Left ventricle myocardium inferior (tissue), 1 donor: ENCODE results near the gene CASZ1. TPM values are rescaled to one million over a fixed set of nuclear protein-coding genes. Genes with fewer than 3 reads are reported as not detected.

Source experiments
- DNase-seq: peaks from one replicate; pipeline ENCODE4 v3.0.0-alpha.2; 2020
- H3K27ac ChIP-seq: fragments of 200-600 bp; replicated peaks from 2 replicates; pipeline ENCODE4 v1.8.0; 2021
- H3K27me3 ChIP-seq: fragments of 200-600 bp; 2 replicates; pipeline ENCODE4 v1.8.0; 2021; ENCODE audit warnings: low read depth
- H3K36me3 ChIP-seq: fragments of 200-600 bp; 2 replicates; pipeline ENCODE4 v1.8.0; 2021
- H3K4me1 ChIP-seq: fragments of 200-600 bp; 2 replicates; pipeline ENCODE4 v1.8.0; 2021
- H3K4me3 ChIP-seq: fragments of 200-600 bp; 2 replicates; pipeline ENCODE4 v1.8.0; 2021; ENCODE audit warnings: mild to moderate bottlenecking, moderate library complexity
- H3K9me3 ChIP-seq: fragments of 200-600 bp; replicated peaks from 2 replicates; pipeline ENCODE4 v1.8.0; 2021
- intact Hi-C: fragments of 100-400 bp; cut with micrococcal nuclease; formaldehyde crosslinking; loops from one replicate; pipeline ENCODE4 v1.11.0; 2022
- total RNA-seq: library from RNA; stranded (reverse); fragmentation: NEBNext Ultra II Directional; extraction: Animal tissue kit (Norgen Biotek cat#: 25700); gene quantifications from one replicate; pipeline ENCODE4 v1.2.1, GENCODE V29; 2021
- TF ChIP-seq, protein P1 (sequence below): fragments of 200-600 bp; IDR thresholded peaks from 2 replicates; pipeline ENCODE4 v1.8.0; 2021; ENCODE audit warnings: antibody characterized with exemption, mild to moderate bottlenecking, borderline replicate concordance
- donor health status: DM: no; HTN: yes; CAD: no; lungs with severe emphysema.

CASZ1 gene
- total RNA-seq, 1 donor from 2014 or later = 56.3 TPM

DNA sequence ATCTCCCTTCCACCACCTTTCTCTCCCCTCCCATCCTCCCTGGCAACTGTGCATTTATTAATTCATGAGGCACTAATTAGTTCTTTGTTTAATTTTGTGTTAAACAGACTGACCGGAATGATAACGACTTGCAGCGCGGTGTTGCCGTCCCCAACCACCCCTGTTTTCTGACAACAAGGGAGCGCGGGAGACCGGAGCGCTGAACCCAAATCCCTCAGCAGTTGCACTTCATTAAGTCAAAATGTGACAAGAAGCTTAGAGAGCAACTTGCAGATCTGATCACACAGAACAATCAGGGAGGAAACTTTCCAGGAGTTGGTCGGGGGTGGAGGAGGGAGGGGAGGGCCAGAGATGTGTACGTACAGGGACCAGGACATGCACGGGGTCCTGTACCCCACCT, 89.2 kb downstream of the CASZ1 start:
- Histone ChIP-seq H3K27me3 (peaks cover 5% of the 10 kb centered on the region), H3K36me3 (peaks cover 4% of the 10 kb centered on the region), H3K4me3 (no peak overlapping the region), H3K27ac (no peak overlapping the region), H3K9me3 (no peaks in the 10 kb centered on the region), H3K4me1 (peaks cover 57% of the 10 kb centered on the region)
- TF ChIP-seq, protein P1, sequence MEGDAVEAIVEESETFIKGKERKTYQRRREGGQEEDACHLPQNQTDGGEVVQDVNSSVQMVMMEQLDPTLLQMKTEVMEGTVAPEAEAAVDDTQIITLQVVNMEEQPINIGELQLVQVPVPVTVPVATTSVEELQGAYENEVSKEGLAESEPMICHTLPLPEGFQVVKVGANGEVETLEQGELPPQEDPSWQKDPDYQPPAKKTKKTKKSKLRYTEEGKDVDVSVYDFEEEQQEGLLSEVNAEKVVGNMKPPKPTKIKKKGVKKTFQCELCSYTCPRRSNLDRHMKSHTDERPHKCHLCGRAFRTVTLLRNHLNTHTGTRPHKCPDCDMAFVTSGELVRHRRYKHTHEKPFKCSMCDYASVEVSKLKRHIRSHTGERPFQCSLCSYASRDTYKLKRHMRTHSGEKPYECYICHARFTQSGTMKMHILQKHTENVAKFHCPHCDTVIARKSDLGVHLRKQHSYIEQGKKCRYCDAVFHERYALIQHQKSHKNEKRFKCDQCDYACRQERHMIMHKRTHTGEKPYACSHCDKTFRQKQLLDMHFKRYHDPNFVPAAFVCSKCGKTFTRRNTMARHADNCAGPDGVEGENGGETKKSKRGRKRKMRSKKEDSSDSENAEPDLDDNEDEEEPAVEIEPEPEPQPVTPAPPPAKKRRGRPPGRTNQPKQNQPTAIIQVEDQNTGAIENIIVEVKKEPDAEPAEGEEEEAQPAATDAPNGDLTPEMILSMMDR = no peak
- no peak for DNase-seq
- intact Hi-C loops = no loop called here

DNA sequence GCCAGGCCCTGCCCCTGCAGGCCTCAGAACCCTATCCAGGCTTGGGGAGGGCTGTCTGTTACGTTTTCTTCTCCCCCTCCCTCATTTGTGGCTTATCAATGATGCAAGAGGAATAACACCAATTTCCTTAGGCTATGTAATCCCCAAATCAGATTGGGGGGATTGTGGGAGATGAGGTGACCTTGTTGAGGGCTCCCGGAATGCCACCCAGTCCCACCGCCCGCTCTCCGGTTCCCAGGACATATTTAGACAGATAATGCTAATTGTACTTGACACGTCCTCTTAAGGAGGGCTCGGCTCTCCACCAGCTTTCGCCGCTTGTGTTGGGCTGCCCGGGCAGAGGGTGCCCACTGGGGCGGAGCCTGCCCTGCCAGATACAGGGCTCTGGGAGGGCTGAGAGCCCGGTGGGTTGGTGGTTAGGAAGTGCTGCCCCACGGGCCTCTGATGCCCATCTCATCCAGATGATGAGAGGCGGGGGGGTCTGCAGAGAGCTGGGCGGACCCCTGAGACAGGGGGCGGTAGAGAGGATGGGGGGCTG, 90.0 kb downstream of the CASZ1 start:
- TF ChIP-seq, protein P1 = no peak
- Histone ChIP-seq H3K36me3 (peaks cover 4% of the 10 kb centered on the region), H3K27me3 (peaks cover 5% of the 10 kb centered on the region), H3K4me3 (no peak overlapping the region), H3K4me1 (peaks cover 56% of the 10 kb centered on the region), H3K9me3 (no peaks in the 10 kb centered on the region), H3K27ac (peak overlapping the region; percentile 3)
- intact Hi-C loops = no loop called here
- no peak for DNase-seq

DNA sequence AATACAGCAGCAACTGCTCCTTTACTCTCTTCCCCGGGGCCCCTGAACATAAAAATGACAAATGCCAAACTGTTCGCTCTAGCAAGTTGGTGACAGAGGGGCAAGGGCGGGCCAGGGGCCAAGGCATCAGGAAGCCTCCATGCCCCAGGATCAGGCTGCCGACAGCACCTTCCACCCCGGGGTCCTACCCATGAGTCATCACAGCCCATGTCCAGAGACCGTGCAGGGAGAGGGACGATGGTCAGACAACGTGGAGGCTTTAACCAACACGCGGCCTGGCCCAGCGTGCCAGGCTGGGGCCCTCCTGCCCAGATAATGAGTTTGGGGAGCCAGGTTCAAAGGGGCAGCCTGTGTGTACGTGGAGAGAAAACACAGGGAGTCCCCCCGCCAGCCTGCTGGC, 90.5 kb downstream of the CASZ1 start:
- Histone ChIP-seq H3K27me3 (peaks cover 2% of the 10 kb centered on the region), H3K4me1 (peaks cover 58% of the 10 kb centered on the region), H3K36me3 (peaks cover 4% of the 10 kb centered on the region), H3K9me3 (no peaks in the 10 kb centered on the region), H3K4me3 (no peak overlapping the region), H3K27ac (peak overlapping the region; percentile 3)
- TF ChIP-seq, protein P1 = no peak
- intact Hi-C loops = no loop called here
- no peak for DNase-seq

DNA sequence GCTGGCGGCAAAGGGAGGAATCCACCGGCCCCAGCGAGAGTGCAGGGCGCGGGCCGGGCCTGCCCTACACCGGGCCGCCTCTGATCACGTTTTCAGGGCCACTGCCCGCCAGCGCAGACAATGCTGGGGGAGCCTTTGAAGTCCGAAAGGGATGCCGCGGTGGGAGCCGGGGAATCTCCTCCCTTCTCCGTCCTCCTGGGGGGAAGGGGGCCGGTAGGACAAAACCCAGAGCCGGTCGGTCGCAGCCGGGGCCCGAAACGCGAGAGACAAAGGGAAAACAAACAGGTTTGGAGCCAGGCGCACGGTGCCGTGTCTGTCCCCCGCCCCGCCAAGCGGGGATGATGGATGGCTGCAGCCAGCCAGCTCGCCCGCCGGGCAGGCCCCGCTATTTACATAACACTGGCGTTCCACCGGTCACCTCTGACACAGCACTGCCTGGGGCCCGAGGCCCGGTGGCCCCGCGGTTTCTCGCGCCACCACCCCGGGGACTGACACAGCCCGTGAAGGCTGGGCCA, 92.0 kb downstream of the CASZ1 start:
- Histone ChIP-seq H3K27ac (no peak overlapping the region), H3K27me3 (no peaks in the 10 kb centered on the region), H3K36me3 (peaks cover 4% of the 10 kb centered on the region), H3K4me1 (peaks cover 56% of the 10 kb centered on the region), H3K9me3 (no peaks in the 10 kb centered on the region), H3K4me3 (no peak overlapping the region)
- DNase-seq = no peak
- TF ChIP-seq, protein P1 = no peak
- intact Hi-C loops = no loop called here

DNA sequence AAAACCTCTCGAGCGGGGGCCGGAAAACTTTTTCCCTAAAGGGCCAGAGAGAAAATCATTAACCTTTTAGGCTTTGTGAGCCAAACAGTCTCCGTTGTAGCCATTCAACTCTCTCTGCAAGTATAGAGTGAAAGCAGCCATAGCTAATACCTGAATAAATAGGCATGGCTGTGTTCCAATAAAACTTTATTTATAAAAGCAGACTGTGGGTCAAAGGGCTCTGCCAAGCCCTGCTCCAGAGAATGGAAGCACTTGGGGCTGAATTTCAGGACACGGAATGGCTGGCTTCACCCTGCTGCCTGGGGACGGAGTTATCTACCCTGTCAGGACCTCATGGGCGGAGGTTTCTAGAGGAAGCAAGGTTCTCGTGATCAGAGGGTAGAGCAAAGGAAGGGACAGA, 92.7 kb downstream of the CASZ1 start:
- H3K27me3 ChIP-seq = no peaks in the 10 kb centered on the region
- H3K4me1 ChIP-seq = peaks cover 57% of the 10 kb centered on the region
- H3K27ac ChIP-seq = no peak overlapping the region
- no peaks in the 10 kb centered on the region for H3K9me3 ChIP-seq
- TF ChIP-seq, protein P1 = no peak
- no peak overlapping the region for H3K4me3 ChIP-seq
- no peak for DNase-seq
- intact Hi-C loops = no loop called here
- peaks cover 4% of the 10 kb centered on the region for H3K36me3 ChIP-seq
